Astrocyte (in vitro differentiated cells and primary cell): ENCODE results near the gene CADM4.

Experiments used
- CTCF ChIP-seq: IDR thresholded peaks from 2 replicates; pipeline ENCODE4 v1.5.1; 2011; ENCODE audit warnings: low read depth, mild to moderate bottlenecking, inconsistent platforms, low read length, moderate library complexity; ENCODE audit not compliant: insufficient read depth
- EZH2 ChIP-seq: IDR thresholded peaks from 2 replicates; pipeline ENCODE4 v1.6.1; 2012; ENCODE audit warnings: mild to moderate bottlenecking, low read length, inconsistent platforms; ENCODE audit not compliant: insufficient read depth

- TF ChIP-seq CTCF (no peak), EZH2 (no peak)
Measured at GRCh38 chr19:43589678-43590077, 50.0 kb downstream of the CADM4 start.
